CD8-positive, alpha-beta memory T cell (primary cell): ENCODE results near the gene TADA2A. TPM values are rescaled to one million over a fixed set of nuclear protein-coding genes. Genes with fewer than 3 reads are reported as not detected.
"Not testable (repeated sequence)": the region's sequence is repeated elsewhere in the genome, so short reads cannot be mapped to it uniquely, and the experiment has no call there.

Experiments
- CTCF ChIA-PET: fragments of 350-600 bp; sonication (Branson Sonifier 250); formaldehyde crosslinking; loops from one replicate; lab custom pipeline; 2021; ENCODE audit warnings: antibody characterized with exemption; lab: Charles Lee
- POLR2A ChIA-PET: fragments of 350-600 bp; sonication (Branson Sonifier 250); formaldehyde crosslinking; loops from one replicate; lab custom pipeline; 2021; ENCODE audit warnings: antibody characterized with exemption; lab: Charles Lee
- DNase-seq, 5 donors: peaks; one replicate each; pipeline versions ENCODE4 v3.0.0 to v3.0.0-alpha.2; 2020 to 2022; ENCODE audit warnings: mixed read lengths in 1 of 5
- H3K27ac ChIP-seq: one replicate; pipeline ENCODE4 v1.7.0; 2013; ENCODE audit warnings: low read depth, mild to moderate bottlenecking, low read length, moderate library complexity
- H3K27me3 ChIP-seq: 2 replicates; pipeline ENCODE4 v1.7.0; 2013; ENCODE audit warnings: low read length, mild to moderate bottlenecking; ENCODE audit not compliant: insufficient read depth, poor library complexity, severe bottlenecking
- H3K36me3 ChIP-seq: 2 replicates; pipeline ENCODE4 v1.7.0; 2013; ENCODE audit warnings: mild to moderate bottlenecking, low read length, moderate library complexity; ENCODE audit not compliant: insufficient read depth
- H3K4me1 ChIP-seq: 2 replicates; pipeline ENCODE4 v1.7.0; 2013; ENCODE audit warnings: mild to moderate bottlenecking, low read length, moderate library complexity; ENCODE audit not compliant: insufficient read depth
- H3K4me3 ChIP-seq: 2 replicates; pipeline ENCODE4 v1.7.0; 2013; ENCODE audit warnings: mild to moderate bottlenecking, low read length
- H3K9me3 ChIP-seq: 2 replicates; pipeline ENCODE4 v1.7.0; 2013; ENCODE audit warnings: mild to moderate bottlenecking, low read length
- H3K27ac Mint-ChIP-seq, 8 donors: one replicate each; pipeline ENCODE4 v1.8.0; 2020 to 2021; ENCODE audit warnings: mixed read lengths in 8 of 8, mild to moderate bottlenecking in 6 of 8, inconsistent platforms in 3 of 8, moderate library complexity in 3 of 8
- H3K27me3 Mint-ChIP-seq, 2 donors: one replicate each; pipeline ENCODE4 v1.8.0; 2020 to 2021; ENCODE audit warnings: mixed read lengths in 2 of 2, mild to moderate bottlenecking in 1 of 2, moderate library complexity in 1 of 2
- H3K36me3 Mint-ChIP-seq, 3 donors: one replicate each; pipeline ENCODE4 v1.8.0; 2020 to 2021; ENCODE audit warnings: mixed read lengths in 3 of 3, inconsistent platforms in 1 of 3, mild to moderate bottlenecking in 1 of 3
- H3K4me1 Mint-ChIP-seq, 3 donors: one replicate each; pipeline ENCODE4 v1.8.0; 2020 to 2021; ENCODE audit warnings: mixed read lengths in 3 of 3, inconsistent platforms in 1 of 3, mild to moderate bottlenecking in 1 of 3
- H3K4me3 Mint-ChIP-seq, 7 donors: one replicate each; pipeline ENCODE4 v1.8.0; 2020 to 2021; ENCODE audit warnings: mixed read lengths in 7 of 7, mild to moderate bottlenecking in 6 of 7, moderate library complexity in 4 of 7, inconsistent platforms in 2 of 7
- H3K9me3 Mint-ChIP-seq, 5 donors: one replicate each; pipeline ENCODE4 v1.8.0; 2020 to 2022; ENCODE audit warnings: mixed read lengths in 5 of 5, mild to moderate bottlenecking in 3 of 5, moderate library complexity in 2 of 5, inconsistent platforms in 1 of 5
- polyA plus RNA-seq: library from polyadenylated mRNA; unstranded; fragments of 300-500 nt; fragmentation: Illumina TruSeq; gene quantifications from one replicate; pipeline ENCODE4 v1.2.3, GENCODE V29; 2021
- total RNA-seq, 2 experiments: library from RNA; stranded (reverse); gene quantifications; one replicate each; pipeline ENCODE4 v1.2.3, GENCODE V29; 2021

TADA2A gene
- total and polyA plus RNA-seq, 3 experiments from 2014 or later: 12.8 to 46.0 (median 42.3) TPM

DNA sequence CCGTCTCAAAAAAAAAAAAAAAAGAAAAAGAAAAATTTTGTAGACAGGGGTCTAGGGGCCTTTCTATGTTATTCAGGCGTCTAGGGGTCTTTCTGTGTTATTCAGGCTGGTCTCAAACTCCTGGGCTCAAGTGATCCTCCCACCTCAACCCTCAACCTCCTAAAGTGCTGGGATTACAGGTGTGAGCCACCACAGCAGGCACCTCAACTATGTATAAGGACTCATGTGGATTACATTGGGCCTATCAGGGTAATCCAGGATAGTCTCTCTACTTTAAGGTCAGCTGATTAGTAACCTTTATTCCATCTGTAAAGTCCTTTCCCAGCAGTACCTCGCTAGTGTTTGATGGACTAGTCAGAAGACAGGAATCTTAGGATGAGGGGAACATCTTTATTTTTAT lies 22.4 kb downstream of the TADA2A start:
- H3K4me3 ChIP-seq: no peak overlapping the region
- Mint-ChIP-seq H3K4me1 (peaks cover 10 to 17% (median 15%) of the 10 kb centered on the region in 3 donors), H3K36me3 (peaks cover 3 to 77% (median 16%) of the 10 kb centered on the region in 3 donors), H3K4me3 (no peak overlapping the region), H3K9me3 (no peaks in the 10 kb centered on the region), H3K27me3 (no peaks in the 10 kb centered on the region), H3K27ac (no peak overlapping the region)
- H3K27ac ChIP-seq: no peak overlapping the region
- H3K4me1 ChIP-seq: no peaks in the 10 kb centered on the region
- no peaks in the 10 kb centered on the region for H3K27me3 ChIP-seq
- H3K36me3 ChIP-seq: peaks cover 12% of the 10 kb centered on the region
- POLR2A ChIA-PET: no interaction called here
- CTCF ChIA-PET: no interaction called here
- H3K9me3 ChIP-seq: no peaks in the 10 kb centered on the region
- DNase-seq: no peak

DNA sequence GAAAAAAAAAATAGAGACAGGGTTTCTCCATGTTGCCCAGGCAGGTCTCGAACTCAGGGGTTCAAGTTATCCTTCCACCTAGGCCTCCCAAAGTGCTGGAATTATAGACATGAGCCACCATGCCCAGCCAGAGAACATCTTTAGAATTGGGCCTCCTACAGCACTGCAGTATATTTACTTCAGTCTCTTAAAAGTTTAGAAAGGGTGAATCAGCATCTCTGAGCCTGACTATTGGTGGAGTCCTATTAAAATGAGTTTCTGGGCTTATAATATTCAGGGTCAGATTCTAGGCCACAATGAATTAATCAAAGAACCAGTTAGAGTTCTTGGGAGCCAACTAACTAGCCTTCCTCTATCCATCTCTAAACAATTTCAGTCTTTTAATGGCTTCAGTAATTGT lies 22.8 kb downstream of the TADA2A start:
- H3K4me1 ChIP-seq: no peaks in the 10 kb centered on the region
- peaks cover 10 to 19% (median 17%) of the 10 kb centered on the region in 3 donors for H3K4me1 Mint-ChIP-seq
- peaks cover 14% of the 10 kb centered on the region for H3K36me3 ChIP-seq
- H3K27ac ChIP-seq: no peak overlapping the region
- no peak overlapping the region for H3K4me3 Mint-ChIP-seq
- H3K9me3 Mint-ChIP-seq: no peaks in the 10 kb centered on the region
- H3K27me3 Mint-ChIP-seq: no peaks in the 10 kb centered on the region
- ChIA-PET CTCF (no interaction called here), POLR2A (no interaction called here)
- no peaks in the 10 kb centered on the region for H3K9me3 ChIP-seq
- peaks cover 3 to 77% (median 17%) of the 10 kb centered on the region in 3 donors for H3K36me3 Mint-ChIP-seq
- no peak overlapping the region for H3K4me3 ChIP-seq
- H3K27me3 ChIP-seq: no peaks in the 10 kb centered on the region
- H3K27ac Mint-ChIP-seq: peak overlapping the region in 3 of 8 donors; percentile 38 to 47 (median 41)
- no peak for DNase-seq

DNA sequence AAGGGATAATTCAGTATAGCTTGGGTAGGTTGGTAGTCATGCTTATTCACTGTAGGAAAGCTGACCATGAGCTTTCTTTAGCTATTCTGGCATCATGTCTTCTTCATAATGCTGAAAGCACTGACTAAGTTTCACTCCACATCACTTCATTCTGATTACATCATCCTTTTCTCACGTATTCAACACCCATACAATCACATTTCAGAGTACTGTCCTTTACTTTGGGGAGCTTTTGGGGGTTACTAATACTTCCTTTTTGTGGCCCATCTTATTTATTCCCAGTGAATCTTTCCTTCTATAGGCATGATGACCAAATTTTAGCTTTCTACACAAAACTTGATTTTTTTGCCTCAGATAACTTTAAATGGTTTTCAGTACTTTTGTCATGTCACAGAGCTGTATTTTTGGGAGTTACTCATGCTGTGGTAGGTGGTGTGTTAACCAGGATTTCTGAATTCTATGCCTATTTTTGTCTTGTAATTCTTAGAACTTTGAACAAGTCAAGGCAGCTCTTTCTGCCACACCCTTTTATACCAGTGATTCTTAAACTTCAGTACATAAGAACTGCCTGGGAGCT lies 23.5 kb downstream of the TADA2A start:
- Histone ChIP-seq H3K27ac (no peak overlapping the region), H3K9me3 (no peaks in the 10 kb centered on the region), H3K27me3 (no peaks in the 10 kb centered on the region), H3K36me3 (peaks cover 12% of the 10 kb centered on the region), H3K4me3 (no peak overlapping the region), H3K4me1 (no peaks in the 10 kb centered on the region)
- peak overlapping the region in 5 of 8 donors; percentile 9 to 62 (median 17) for H3K27ac Mint-ChIP-seq
- no peaks in the 10 kb centered on the region for H3K27me3 Mint-ChIP-seq
- H3K4me3 Mint-ChIP-seq: no peak overlapping the region
- H3K36me3 Mint-ChIP-seq: peaks cover 2 to 71% (median 15%) of the 10 kb centered on the region in 3 donors
- CTCF ChIA-PET: no interaction called here
- H3K9me3 Mint-ChIP-seq: no peaks in the 10 kb centered on the region
- DNase-seq: no peak
- POLR2A ChIA-PET: no interaction called here
- peaks cover 10 to 19% (median 17%) of the 10 kb centered on the region in 3 donors for H3K4me1 Mint-ChIP-seq

DNA sequence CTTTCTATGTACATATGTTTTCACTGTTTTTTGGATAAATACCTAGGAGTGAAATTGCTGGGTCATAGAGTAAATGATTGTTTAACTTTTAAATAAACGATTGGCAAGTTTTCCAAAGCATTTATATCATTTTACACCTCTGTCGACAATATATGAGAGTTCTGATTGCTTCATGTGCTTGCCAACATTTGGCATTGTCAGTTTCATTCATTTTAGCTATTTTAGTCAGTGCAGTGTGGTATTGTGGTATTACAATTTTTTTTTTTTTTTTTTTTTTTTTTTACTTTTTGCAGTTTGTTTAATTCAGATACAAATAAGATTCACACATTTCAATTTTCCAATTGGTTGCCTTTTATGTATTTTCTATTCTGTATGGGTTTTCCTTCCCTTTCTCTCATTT lies 26.0 kb downstream of the TADA2A start:
- peaks cover 10 to 19% (median 19%) of the 10 kb centered on the region in 3 donors for H3K4me1 Mint-ChIP-seq
- H3K36me3 ChIP-seq: peaks cover 8% of the 10 kb centered on the region
- H3K36me3 Mint-ChIP-seq: peaks cover 0 to 64% (median 13%) of the 10 kb centered on the region in 3 donors
- H3K27me3 ChIP-seq: no peaks in the 10 kb centered on the region
- H3K27ac ChIP-seq: no peak overlapping the region
- H3K4me3 ChIP-seq: no peak overlapping the region
- ChIA-PET CTCF (no interaction called here), POLR2A (no interaction called here)
- no peak for DNase-seq
- no peaks in the 10 kb centered on the region for H3K9me3 ChIP-seq
- no peaks in the 10 kb centered on the region for H3K9me3 Mint-ChIP-seq
- no peak overlapping the region for H3K27ac Mint-ChIP-seq
- no peaks in the 10 kb centered on the region for H3K27me3 Mint-ChIP-seq
- no peak overlapping the region for H3K4me3 Mint-ChIP-seq
- no peaks in the 10 kb centered on the region for H3K4me1 ChIP-seq

DNA sequence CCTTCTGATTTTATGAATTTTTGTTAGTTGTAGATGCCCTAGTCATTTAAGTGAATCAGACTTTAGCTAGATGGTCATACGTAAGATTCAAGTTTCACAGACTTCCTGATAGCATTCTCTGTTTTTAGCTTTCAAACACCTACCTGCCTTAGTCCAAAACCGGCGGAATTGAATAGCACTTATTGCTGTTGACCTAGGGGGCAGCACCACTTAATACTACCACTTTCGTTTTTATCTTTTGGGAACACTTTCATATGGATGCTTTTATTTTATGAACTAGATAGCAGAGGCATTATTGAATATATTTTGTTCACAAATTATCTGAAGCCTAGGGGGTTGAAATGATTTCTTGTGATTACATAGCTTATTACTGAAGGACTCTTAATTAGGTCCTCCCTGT lies 31.5 kb downstream of the TADA2A start:
- H3K36me3 Mint-ChIP-seq: peaks cover 0 to 73% (median 20%) of the 10 kb centered on the region in 3 donors
- CTCF ChIA-PET: interaction anchor here (0.8 kb wide), 1 partner anchor 9 kb away, joined by 3 read pairs; no protein-coding TSS in a partner anchor

DNA sequence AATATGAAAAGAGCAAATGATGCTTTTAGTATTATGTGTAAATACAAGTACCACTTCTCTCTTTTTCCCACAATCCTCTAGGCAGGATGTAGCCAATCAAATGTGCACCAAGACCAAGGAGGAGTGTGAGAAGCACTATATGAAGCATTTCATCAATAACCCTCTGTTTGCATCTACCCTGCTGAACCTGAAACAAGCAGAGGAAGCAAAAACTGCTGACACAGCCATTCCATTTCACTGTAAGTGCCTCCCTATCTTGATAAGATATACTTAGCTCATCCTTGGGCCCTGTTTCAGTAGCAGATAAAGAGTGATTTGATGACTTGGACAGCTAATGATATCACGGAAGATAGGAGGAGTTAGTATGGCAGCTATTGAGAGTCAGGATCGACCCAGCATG lies 33.7 kb downstream of the TADA2A start:
- POLR2A ChIA-PET: interaction anchor here (0.7 kb wide), 1 partner anchor 34 kb away, joined by 8 read pairs; the partner anchor contains the start of genes ACACA and TADA2A
- no peaks in the 10 kb centered on the region for H3K27me3 ChIP-seq
- H3K4me1 ChIP-seq: no peaks in the 10 kb centered on the region
- H3K9me3 Mint-ChIP-seq: no peaks in the 10 kb centered on the region
- H3K4me3 ChIP-seq: no peak overlapping the region
- peaks cover 0 to 7% (median 7%) of the 10 kb centered on the region in 3 donors for H3K4me1 Mint-ChIP-seq
- CTCF ChIA-PET: no interaction called here
- H3K36me3 ChIP-seq: peaks cover 42% of the 10 kb centered on the region
- peaks cover 0 to 84% (median 17%) of the 10 kb centered on the region in 3 donors for H3K36me3 Mint-ChIP-seq
- H3K9me3 ChIP-seq: no peaks in the 10 kb centered on the region
- H3K4me3 Mint-ChIP-seq: no peak overlapping the region
- no peak overlapping the region for H3K27ac Mint-ChIP-seq
- H3K27me3 Mint-ChIP-seq: no peaks in the 10 kb centered on the region
- no peak for DNase-seq
- H3K27ac ChIP-seq: no peak overlapping the region

More for the DNA sequence above, 31.5 kb downstream of the TADA2A start:
- Histone ChIP-seq H3K27ac (no peak overlapping the region), H3K4me3 (no peak overlapping the region), H3K4me1 (no peaks in the 10 kb centered on the region), H3K36me3 (peaks cover 33% of the 10 kb centered on the region), H3K9me3 (no peaks in the 10 kb centered on the region), H3K27me3 (no peaks in the 10 kb centered on the region)
- H3K27ac Mint-ChIP-seq: peak overlapping the region in 2 of 8 donors; percentile 13 to 25
- H3K4me1 Mint-ChIP-seq: peaks cover 6 to 7% (median 7%) of the 10 kb centered on the region in 3 donors
- no peak for DNase-seq
- POLR2A ChIA-PET: interaction anchor here (0.7 kb wide), 1 partner anchor 915 kb away, joined by 3 read pairs; no protein-coding TSS in a partner anchor
- H3K9me3 Mint-ChIP-seq: no peaks in the 10 kb centered on the region
- no peaks in the 10 kb centered on the region for H3K27me3 Mint-ChIP-seq
- no peak overlapping the region for H3K4me3 Mint-ChIP-seq

DNA sequence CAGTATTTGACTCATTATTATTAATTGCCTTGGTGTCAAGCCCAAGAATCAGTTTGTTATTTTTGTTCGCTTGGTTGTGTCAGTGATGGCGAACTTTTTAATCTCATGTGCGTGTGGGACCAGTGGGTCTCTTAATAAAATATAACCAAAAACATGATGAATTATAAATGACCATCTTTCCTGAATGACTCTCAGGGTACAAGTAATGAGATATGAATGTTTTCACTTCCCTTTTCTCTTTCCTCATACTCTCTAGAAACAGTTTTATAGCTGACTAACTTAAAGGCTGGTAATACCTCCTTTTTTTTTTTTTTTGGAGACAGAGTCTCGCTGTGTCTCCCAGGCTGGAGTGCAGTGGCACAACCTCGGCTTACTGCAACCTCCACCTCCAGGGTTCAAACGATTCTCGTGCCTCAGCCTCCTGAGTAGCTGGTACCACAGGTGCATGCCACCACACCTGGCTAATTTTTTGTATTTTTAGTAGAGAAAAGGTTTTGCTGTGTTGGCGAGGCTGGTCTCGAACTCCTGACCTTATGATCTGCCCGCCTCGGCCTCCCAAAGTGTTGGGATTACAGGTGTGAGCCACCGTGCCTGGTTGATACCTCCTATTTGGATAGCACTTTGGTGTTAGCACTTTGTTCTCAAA lies 34.8 kb downstream of the TADA2A start:
- H3K27me3 Mint-ChIP-seq, CTCF ChIA-PET, H3K4me1 ChIP-seq, H3K4me3 ChIP-seq, DNase-seq, H3K4me3 Mint-ChIP-seq, H3K9me3 Mint-ChIP-seq, H3K4me1 Mint-ChIP-seq, H3K9me3 ChIP-seq, H3K27ac ChIP-seq, H3K27me3 ChIP-seq, H3K27ac Mint-ChIP-seq: not testable (repeated sequence)
- POLR2A ChIA-PET: interaction anchor here (0.6 to 0.7 kb wide), 3 partner anchors 20 to 181 kb away, joined by 3 to 7 read pairs (median 5); no protein-coding TSS in a partner anchor
- peaks cover 42% of the 10 kb centered on the region for H3K36me3 ChIP-seq
- peaks cover 0 to 82% (median 16%) of the 10 kb centered on the region in 3 donors for H3K36me3 Mint-ChIP-seq

DNA sequence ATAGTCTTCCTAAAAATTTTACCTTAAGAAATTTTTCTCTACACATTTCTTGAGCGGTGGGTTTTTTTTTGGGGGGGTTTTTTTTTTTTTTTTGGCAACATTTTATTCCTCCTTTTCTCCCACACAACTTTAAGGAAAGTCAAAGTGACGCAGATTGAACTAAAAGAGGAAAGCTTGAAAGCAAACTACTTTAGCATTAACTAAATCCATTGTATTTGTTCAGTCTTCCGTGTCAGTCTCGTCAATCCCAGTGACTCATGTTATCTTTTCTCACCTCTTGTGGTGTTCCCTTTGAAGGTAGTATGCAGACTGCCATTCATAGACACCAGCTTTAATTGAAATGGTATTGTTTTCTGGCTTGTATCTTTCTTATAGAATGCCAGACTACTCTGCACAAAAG lies 39.3 kb downstream of the TADA2A start:
- CTCF ChIA-PET: no interaction called here
- H3K4me1 Mint-ChIP-seq: no peaks in the 10 kb centered on the region
- no peaks in the 10 kb centered on the region for H3K4me1 ChIP-seq
- POLR2A ChIA-PET: interaction anchor here (0.7 kb wide), 1 partner anchor 8 kb away, joined by 3 read pairs; no protein-coding TSS in a partner anchor
- H3K27me3 ChIP-seq: no peaks in the 10 kb centered on the region
- H3K27me3 Mint-ChIP-seq: no peaks in the 10 kb centered on the region
- DNase-seq: no peak
- H3K36me3 ChIP-seq: peaks cover 28% of the 10 kb centered on the region
- H3K4me3 ChIP-seq: no peak overlapping the region
- no peaks in the 10 kb centered on the region for H3K9me3 ChIP-seq
- no peak overlapping the region for H3K4me3 Mint-ChIP-seq
- H3K27ac Mint-ChIP-seq: no peak overlapping the region
- no peak overlapping the region for H3K27ac ChIP-seq
- no peaks in the 10 kb centered on the region for H3K9me3 Mint-ChIP-seq
- peaks cover 0 to 80% (median 15%) of the 10 kb centered on the region in 3 donors for H3K36me3 Mint-ChIP-seq
